Heart left ventricle (tissue), 16 donors: ENCODE measurements around the gene GPR89B. TPM values are rescaled to one million over a fixed set of nuclear protein-coding genes. Genes with fewer than 3 reads are reported as not detected.

Source experiments
- ATAC-seq, 4 donors: fragments of 200-7000 bp; cut with Tn5 transposase; one replicate each; pipeline ENCODE4 v1.9.1; 2020 to 2022; ENCODE audit warnings: moderate library complexity in 4 of 4, mild to moderate bottlenecking in 3 of 4, moderate number of reproducible peaks in 1 of 4
- DNase-seq, 5 donors: peaks; one replicate each; pipeline ENCODE4 v3.0.0-alpha.2; 2020
- H3K27ac ChIP-seq, 12 donors: fragments of 200-600 bp; sonication (generic) in 4 of 12; one replicate each; pipeline versions ENCODE4 v1.5.0 to v1.8.0; 2016 to 2022; ENCODE audit warnings: mild to moderate bottlenecking in 2 of 12
- H3K27me3 ChIP-seq, 9 donors: fragments of 200-600 bp; sonication (generic) in 2 of 9; one replicate each; pipeline versions ENCODE4 v1.5.1 to v1.8.0; 2016 to 2022; ENCODE audit warnings: mild to moderate bottlenecking in 3 of 9
- H3K36me3 ChIP-seq, 9 donors: fragments of 200-600 bp; sonication (generic) in 2 of 9; one replicate each; pipeline versions ENCODE4 v1.5.0 to v1.8.0; 2018 to 2022; ENCODE audit warnings: mild to moderate bottlenecking in 2 of 9
- H3K4me1 ChIP-seq, 12 donors: fragments of 200-600 bp; sonication (generic) in 4 of 12; one replicate each; pipeline versions ENCODE4 v1.5.0 to v1.8.0; 2016 to 2022; ENCODE audit warnings: mild to moderate bottlenecking in 3 of 12
- H3K4me3 ChIP-seq, 12 donors: fragments of 200-600 bp; sonication (generic) in 4 of 12; one replicate each; pipeline versions ENCODE4 v1.5.0 to v1.8.0; 2017 to 2022; ENCODE audit warnings: mild to moderate bottlenecking in 9 of 12, moderate library complexity in 4 of 12
- H3K9me3 ChIP-seq, 12 donors: fragments of 200-600 bp; sonication (generic) in 4 of 12; one replicate each; pipeline versions ENCODE4 v1.5.0 to v1.8.0; 2016 to 2022; ENCODE audit warnings: mild to moderate bottlenecking in 1 of 12
- CTCF ChIP-seq, 12 donors: fragments of 200-600 bp; sonication (generic) in 4 of 12; IDR thresholded peaks; one replicate each; pipeline versions ENCODE4 v1.5.0 to v1.8.0; 2018 to 2022; ENCODE audit warnings: antibody characterized with exemption in 12 of 12, mild to moderate bottlenecking in 5 of 12
- POLR2A ChIP-seq, 2 donors: fragments of 450-650 bp; IDR thresholded peaks; one replicate each; pipeline ENCODE4 v1.6.1; 2017; ENCODE audit warnings: antibody characterized with exemption in 2 of 2, mild to moderate bottlenecking in 2 of 2, moderate library complexity in 2 of 2
- WGBS, 4 donors: extraction: QIAGEN DNeasy Blood & Tissue Kit in 2 of 4; methylation state at CpG; one replicate each; pipeline versions ENCODE4 v1.1.5 to v1.1.7; 2013 to 2018; 5-methylcytosine and 5-hydroxymethylcytosine counted together
- intact Hi-C, 10 donors: fragments of 100-400 bp; cut with DNase I; formaldehyde crosslinking; loops; one replicate each; pipeline versions ENCODE4 v1.11.1 to v1.14.2; 2022
- polyA plus RNA-seq, 2 donors: library from polyadenylated mRNA; stranded (reverse); fragments of 200-250 nt; gene quantifications; one replicate each; pipeline ENCODE4 v1.2.3, GENCODE V29; 2013
- total RNA-seq, 9 donors: library from RNA; depleted of rRNA in 2 of 9; stranded (reverse); fragments of >200 nt in 2 of 9; fragmentation: NEBNext Ultra II Directional in 3 of 9; extraction: Animal tissue kit (Norgen Biotek cat#: 25700) in 3 of 9; gene quantifications; one replicate each; pipeline versions ENCODE4 v1.1.0 to v1.2.4, GENCODE V29; 2016 to 2023
- donor health status: ischemic (EF 13 %, LVEDD 7.1; RV severe dilation, severe dysfunction).
- donor health status: healthy with polysubstance abuse.
- donor health status: DM: no; HTN: yes; CAD: no.
- donor health status: DM: no; HTN: no; CAD: no.
- donor health status: ischemic (EF 25% LVEDD 6.9; RV normal size, moderate dysfunction).
- donor health status: ischemic (EF 25% LVEDD 5.7; RV mildly dilated, moderate dysfunction).
- donor health status: healthy.
- donor health status: DM: yes; HTN: yes; CAD: no.
- donor health status: ischemic (EF 35%, LVEDD 5.7; RV mildly dilated, moderate dysfunction).
- donor health status: nonischemic (EF 11% LVEDD 7.7; RV severe dilation, severe dysfunction).
- donor health status: DM: yes; HTN: yes; CAD: no.
- donor health status: PGD.
- donor health status: ischemic (EF 29% LVEDD 5.4; RV normal size, mild dysfunction).
- donor health status: nonischemic (EF 23%, LVEDD 6.1; RV moderate dilation, normal function).

GPR89B gene
- total and polyA plus RNA-seq, 11 donors = 4.0 to 11.7 (median 5.7) TPM

GRCh38 chr1:147891088-147891487 lies 37.1 kb upstream of the GPR89B start:
- ATAC-seq (no peak), DNase-seq (no peak)
- Histone ChIP-seq H3K27ac (no peak overlapping the region), H3K4me1 (peaks cover 0 to 31% (median 5%) of the 10 kb centered on the region in 12 donors), H3K27me3 (peaks cover 0 to 6% (median 0%) of the 10 kb centered on the region in 9 donors), H3K4me3 (no peak overlapping the region), H3K36me3 (no peaks in the 10 kb centered on the region), H3K9me3 (no peaks in the 10 kb centered on the region)
- intact Hi-C loops = loop anchor here (2.0 to 10.0 kb wide), 12 partner anchors 166 to 619 kb away; no protein-coding TSS in a partner anchor
- WGBS, 4 donors = 85 to 92% (median 88%) methylated on average over 5 of the region's 5 CpGs
- no peak for TF ChIP-seq POLR2A (IDR thresholded peaks at IDR 0.05)

GRCh38 chr1:147892216-147892615 lies 36.0 kb upstream of the GPR89B start:
- Histone ChIP-seq H3K4me3 (no peak overlapping the region), H3K4me1 (peaks cover 0 to 33% (median 5%) of the 10 kb centered on the region in 12 donors), H3K9me3 (no peaks in the 10 kb centered on the region), H3K27me3 (peaks cover 0 to 6% (median 0%) of the 10 kb centered on the region in 9 donors), H3K36me3 (no peaks in the 10 kb centered on the region), H3K27ac (peak overlapping the region in 1 of 12 donors; percentile 13)
- intact Hi-C loops = loop anchor here (1.0 to 10.0 kb wide), 13 partner anchors 168 to 620 kb away; no protein-coding TSS in a partner anchor
- TF ChIP-seq POLR2A (IDR thresholded peaks at IDR 0.05) = no peak
- TF ChIP-seq CTCF (IDR thresholded peaks at IDR 0.05) = peak in 1 of 12 donors; percentile 16
- DNase-seq (peak in 1 of 5 donors; percentile 17), ATAC-seq (peak in 3 of 4 donors; percentile 56 to 72 (median 71))
- 57 to 71% (median 67%) methylated on average over 5 of the region's 5 CpGs for WGBS, 4 donors

- DNase-seq = peak in 2 of 5 donors; percentile 18 to 32
- Histone ChIP-seq H3K36me3 (no peaks in the 10 kb centered on the region), H3K9me3 (no peaks in the 10 kb centered on the region), H3K4me3 (no peak overlapping the region), H3K4me1 (peaks cover 0 to 37% (median 5%) of the 10 kb centered on the region in 12 donors), H3K27ac (peak overlapping the region in 1 of 12 donors; percentile 13), H3K27me3 (peaks cover 0 to 6% (median 0%) of the 10 kb centered on the region in 9 donors)
- 0 to 8% (median 5%) methylated on average over 1 of the region's 1 CpG for WGBS, 4 donors
- intact Hi-C loops = loop anchor here (1.0 to 10.0 kb wide), 13 partner anchors 168 to 620 kb away; no protein-coding TSS in a partner anchor
- no peak for TF ChIP-seq POLR2A (IDR thresholded peaks at IDR 0.05)
- peak; percentile 90 to 99 (median 93) for TF ChIP-seq CTCF (IDR thresholded peaks at IDR 0.05)
- peak in 2 of 4 donors; percentile 43 to 56 for ATAC-seq
These were observed 35.4 kb upstream of the GPR89B start for GRCh38 chr1:147892731-147893214.

DNA sequence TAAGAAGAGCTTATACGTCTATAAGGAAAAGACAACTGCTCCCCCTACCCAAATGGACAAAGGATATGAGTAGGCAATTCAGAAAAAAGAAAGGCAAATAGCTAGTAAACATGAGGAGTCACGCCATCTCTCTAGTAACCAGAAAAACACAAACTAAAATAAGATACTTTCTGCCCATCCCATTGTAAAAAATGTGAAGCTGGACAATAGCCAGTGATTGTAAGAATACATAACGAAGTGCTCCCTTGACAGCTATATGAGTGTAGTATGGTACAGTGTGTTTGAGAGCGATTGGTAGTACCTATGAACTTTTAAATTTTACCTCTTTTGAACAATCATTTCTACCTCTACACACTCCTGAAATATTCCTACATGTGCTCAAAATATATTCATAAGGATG lies 33.1 kb upstream of the GPR89B start:
- DNase-seq = no peak
- intact Hi-C loops = loop anchor here in 3 of 10 donors (10.0 kb wide), 2 partner anchors 400 to 620 kb away; no protein-coding TSS in a partner anchor
- no peaks in the 10 kb centered on the region for H3K9me3 ChIP-seq
- TF ChIP-seq CTCF (IDR thresholded peaks at IDR 0.05) (no peak), POLR2A (IDR thresholded peaks at IDR 0.05) (no peak)
- WGBS, 4 donors = 59 to 74% (median 62%) methylated on average over 4 of the region's 4 CpGs
- no peak for ATAC-seq
- H3K4me3 ChIP-seq = no peak overlapping the region
- no peak overlapping the region for H3K27ac ChIP-seq
- no peaks in the 10 kb centered on the region for H3K36me3 ChIP-seq
- peaks cover 0 to 6% (median 0%) of the 10 kb centered on the region in 9 donors for H3K27me3 ChIP-seq
- H3K4me1 ChIP-seq = peaks cover 0 to 21% (median 1%) of the 10 kb centered on the region in 12 donors
